A673 (cell line): ENCODE data around the gene ENGASE. TPM values are rescaled to one million over a fixed set of nuclear protein-coding genes. Genes with fewer than 3 reads are reported as not detected.

ENCODE experiments used
- BruUV-seq: library from RNA; stranded (reverse); fragments of 400-500 nt; replicated peaks from 2 replicates; lab custom pipeline; 2021; lab: Mats Ljungman, UMichigan
- CTCF ChIA-PET: fragments of 300-600 bp; sonication (Branson Sonifier 250); formaldehyde crosslinking; loops from one replicate; lab custom pipeline; 2022; ENCODE audit warnings: antibody characterized with exemption; lab: Charles Lee
- POLR2A ChIA-PET: fragments of 300-600 bp; sonication (Branson Sonifier 250); formaldehyde crosslinking; loops from one replicate; lab custom pipeline; 2022; ENCODE audit warnings: antibody characterized with exemption; ENCODE audit not compliant: low non-redundant PET; lab: Charles Lee
- DNase-seq: peaks from one replicate; pipeline ENCODE4 v3.0.0-alpha.2; 2015; ENCODE audit warnings: low spot score
- H3K27ac ChIP-seq: fragments of 200-600 bp; sonication (generic); 2 replicates; pipeline ENCODE4 v1.5.1; 2016; ENCODE audit warnings: mixed run types, low read depth, mild to moderate bottlenecking, mixed read lengths, antibody characterized with exemption, low read length; ENCODE audit not compliant: poor library complexity, severe bottlenecking
- H3K27me3 ChIP-seq: fragments of 200-600 bp; sonication (generic); replicated peaks from 2 replicates; pipeline ENCODE4 v1.6.1; 2017; ENCODE audit warnings: mixed run types, low read depth, mild to moderate bottlenecking, mixed read lengths, antibody characterized with exemption, low read length; ENCODE audit not compliant: insufficient read depth, poor library complexity
- H3K36me3 ChIP-seq: fragments of 200-600 bp; sonication (generic); 2 replicates; pipeline ENCODE4 v1.6.1; 2016; ENCODE audit warnings: mixed run types, mild to moderate bottlenecking, mixed read lengths, antibody characterized with exemption, low read length; ENCODE audit not compliant: insufficient read depth, poor library complexity, severe bottlenecking
- H3K4me1 ChIP-seq: fragments of 200-600 bp; sonication (generic); 2 replicates; pipeline ENCODE4 v1.6.1; 2017; ENCODE audit warnings: mixed run types, mild to moderate bottlenecking, mixed read lengths, antibody characterized with exemption, low read length; ENCODE audit not compliant: insufficient read depth, poor library complexity, severe bottlenecking
- H3K4me3 ChIP-seq: fragments of 200-600 bp; sonication (generic); 2 replicates; pipeline ENCODE4 v1.5.1; 2016; ENCODE audit warnings: low read depth, mixed run types, mild to moderate bottlenecking, mixed read lengths, low read length; ENCODE audit not compliant: poor library complexity, severe bottlenecking
- H3K9me3 ChIP-seq: fragments of 200-600 bp; sonication (generic); 2 replicates; pipeline ENCODE4 v1.6.1; 2016; ENCODE audit warnings: mixed run types, low read depth, mild to moderate bottlenecking, mixed read lengths, antibody characterized with exemption, low read length; ENCODE audit not compliant: poor library complexity, severe bottlenecking
- EZH2 ChIP-seq: fragments of 200-600 bp; sonication (generic); IDR thresholded peaks from 2 replicates; pipeline ENCODE4 v1.6.1; 2017; ENCODE audit warnings: borderline replicate concordance, low read depth, mild to moderate bottlenecking, mixed read lengths, antibody characterized with exemption, low read length; ENCODE audit not compliant: poor library complexity, severe bottlenecking
- intact Hi-C: fragments of 100-400 bp; cut with micrococcal nuclease; formaldehyde crosslinking; loops from one replicate; pipeline ENCODE4 v1.10.0; 2022; ENCODE audit not compliant: unreplicated experiment
- total RNA-seq: library from RNA; stranded (reverse); gene quantifications from 2 replicates; pipeline ENCODE4 v1.2.3, GENCODE V29; 2021
- TF ChIP-seq, protein P1 (sequence below): fragments of 300-800, 200-600 bp; sonication (generic); conservative IDR thresholded peaks from 2 replicates; pipeline ENCODE4 v1.5.1; 2017; ENCODE audit warnings: low read depth, mild to moderate bottlenecking, antibody characterized with exemption, low read length, moderate library complexity, mixed read lengths

ENGASE gene
- total RNA-seq, 1 experiment from 2014 or later = 24.4 TPM

DNA sequence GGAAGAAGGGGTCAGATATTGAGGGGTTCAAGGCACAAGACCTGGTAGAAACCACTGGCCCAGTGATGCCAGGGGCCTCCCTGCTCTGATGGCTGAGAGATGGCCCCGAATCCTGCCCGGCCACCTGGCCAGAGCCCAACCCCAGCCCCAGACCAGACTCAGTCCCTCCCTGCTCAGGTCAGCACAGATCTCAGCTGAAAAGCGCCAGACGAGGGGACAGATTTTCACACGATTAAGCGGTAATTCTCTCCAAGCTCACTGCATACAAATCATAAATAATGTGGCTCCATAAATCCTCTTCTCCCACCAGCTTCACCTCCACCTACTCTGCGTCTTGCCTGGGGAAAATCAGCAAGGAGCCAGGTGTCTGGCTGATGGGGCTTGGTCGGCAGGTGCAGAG is 57.1 kb downstream of the ENGASE start:
- H3K4me3 ChIP-seq = no peak overlapping the region
- no peak for DNase-seq
- intact Hi-C loops = no loop called here
- no peaks in the 10 kb centered on the region for H3K9me3 ChIP-seq
- POLR2A ChIA-PET = no interaction called here
- BruUV-seq = no TSS peak
- peaks cover 76% of the 10 kb centered on the region for H3K27me3 ChIP-seq
- TF ChIP-seq EZH2 = no peak
- TF ChIP-seq, protein P1, sequence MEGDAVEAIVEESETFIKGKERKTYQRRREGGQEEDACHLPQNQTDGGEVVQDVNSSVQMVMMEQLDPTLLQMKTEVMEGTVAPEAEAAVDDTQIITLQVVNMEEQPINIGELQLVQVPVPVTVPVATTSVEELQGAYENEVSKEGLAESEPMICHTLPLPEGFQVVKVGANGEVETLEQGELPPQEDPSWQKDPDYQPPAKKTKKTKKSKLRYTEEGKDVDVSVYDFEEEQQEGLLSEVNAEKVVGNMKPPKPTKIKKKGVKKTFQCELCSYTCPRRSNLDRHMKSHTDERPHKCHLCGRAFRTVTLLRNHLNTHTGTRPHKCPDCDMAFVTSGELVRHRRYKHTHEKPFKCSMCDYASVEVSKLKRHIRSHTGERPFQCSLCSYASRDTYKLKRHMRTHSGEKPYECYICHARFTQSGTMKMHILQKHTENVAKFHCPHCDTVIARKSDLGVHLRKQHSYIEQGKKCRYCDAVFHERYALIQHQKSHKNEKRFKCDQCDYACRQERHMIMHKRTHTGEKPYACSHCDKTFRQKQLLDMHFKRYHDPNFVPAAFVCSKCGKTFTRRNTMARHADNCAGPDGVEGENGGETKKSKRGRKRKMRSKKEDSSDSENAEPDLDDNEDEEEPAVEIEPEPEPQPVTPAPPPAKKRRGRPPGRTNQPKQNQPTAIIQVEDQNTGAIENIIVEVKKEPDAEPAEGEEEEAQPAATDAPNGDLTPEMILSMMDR = no peak
- no peaks in the 10 kb centered on the region for H3K4me1 ChIP-seq
- no peak overlapping the region for H3K27ac ChIP-seq
- CTCF ChIA-PET = no interaction called here
- H3K36me3 ChIP-seq = no peaks in the 10 kb centered on the region

DNA sequence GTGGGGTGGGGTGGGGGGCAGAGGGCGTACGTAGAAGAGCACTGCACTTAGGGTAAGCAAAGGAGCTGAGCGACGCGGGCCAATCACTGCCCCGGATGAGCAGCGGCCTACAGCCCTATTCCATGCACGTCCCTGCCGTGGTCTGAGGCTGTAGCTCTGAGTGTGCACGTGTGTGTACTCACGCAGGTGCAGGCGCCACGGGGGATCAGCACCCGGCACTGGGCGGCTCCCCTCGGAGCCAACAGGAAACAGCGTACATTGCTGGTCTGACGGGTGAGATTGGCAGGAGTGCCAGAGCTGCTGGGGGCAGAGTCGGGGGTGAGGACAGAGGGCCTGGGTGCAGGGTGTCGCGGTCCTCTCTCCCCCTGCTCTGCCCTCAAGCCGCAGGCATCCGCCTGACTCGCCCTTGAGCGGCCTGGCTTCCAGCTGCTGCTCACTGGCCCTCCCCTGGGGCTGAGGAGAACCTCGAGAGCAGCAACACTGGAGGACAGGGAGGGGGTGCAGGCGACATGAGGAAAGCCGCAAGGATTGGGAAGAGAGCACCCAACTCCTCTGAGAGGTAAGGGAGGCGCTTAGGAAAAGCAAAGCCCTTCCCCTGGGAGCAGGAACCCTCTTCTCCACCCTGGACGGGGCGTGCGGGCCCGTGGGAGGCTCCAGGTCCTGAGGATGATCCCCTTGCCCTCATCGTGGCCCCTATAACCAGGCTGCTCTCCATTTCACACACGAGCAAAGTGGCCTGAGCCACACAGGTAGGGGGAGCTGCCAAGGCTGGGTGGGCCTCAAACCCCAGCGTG is 57.8 kb downstream of the ENGASE start:
- Histone ChIP-seq H3K36me3 (no peaks in the 10 kb centered on the region), H3K27ac (no peak overlapping the region), H3K9me3 (no peaks in the 10 kb centered on the region), H3K4me1 (no peaks in the 10 kb centered on the region), H3K27me3 (peaks cover 76% of the 10 kb centered on the region), H3K4me3 (no peak overlapping the region)
- no peak for DNase-seq
- CTCF ChIA-PET = no interaction called here
- POLR2A ChIA-PET = no interaction called here
- BruUV-seq = no TSS peak
- intact Hi-C loops = no loop called here
- TF ChIP-seq, protein P1 = no peak
- no peak for TF ChIP-seq EZH2

DNA sequence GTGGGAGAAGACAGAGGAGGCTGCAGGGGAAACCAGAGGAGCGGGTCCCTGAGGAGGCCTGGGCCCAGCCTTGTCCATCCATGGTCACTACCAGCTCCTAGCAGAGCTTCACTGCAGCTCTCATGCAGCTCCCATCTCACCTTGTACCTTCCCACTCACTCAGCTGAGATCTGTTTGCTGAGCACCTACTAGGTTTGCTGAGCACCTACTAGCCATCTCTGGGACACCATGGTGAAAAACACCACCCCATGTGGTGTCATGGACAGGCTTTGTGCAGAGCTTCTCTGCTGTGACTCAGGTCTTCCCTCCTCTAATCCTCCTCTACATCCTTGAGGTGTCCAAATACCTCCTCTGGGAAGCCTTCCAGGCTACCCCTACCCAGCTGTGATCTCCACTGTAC is 58.6 kb downstream of the ENGASE start:
- intact Hi-C loops = no loop called here
- Histone ChIP-seq H3K4me3 (no peak overlapping the region), H3K27ac (no peak overlapping the region), H3K9me3 (no peaks in the 10 kb centered on the region), H3K36me3 (no peaks in the 10 kb centered on the region), H3K4me1 (no peaks in the 10 kb centered on the region), H3K27me3 (peaks cover 76% of the 10 kb centered on the region)
- no peak for DNase-seq
- TF ChIP-seq, protein P1 = no peak
- TF ChIP-seq EZH2 = no peak
- POLR2A ChIA-PET = no interaction called here
- CTCF ChIA-PET = no interaction called here
- BruUV-seq = no TSS peak
